Measurements from ENCODE around the gene LRRFIP1. TPM values are rescaled to one million over a fixed set of nuclear protein-coding genes. Genes with fewer than 3 reads are reported as not detected.
"Not testable (repeated sequence)": the region's sequence is repeated elsewhere in the genome, so short reads cannot be mapped to it uniquely, and the experiment has no call there.

Gene LRRFIP1
- total RNA-seq, 1 donor: 64.3 TPM

GRCh38 chr2:237680702-237681478 is 53.5 kb downstream of the LRRFIP1 start:
- no peak for TF ChIP-seq CTCF (IDR thresholded peaks at IDR 0.05; ENCODE audit: insufficient read depth, low read depth, low read length)
- no peak for DNase-seq (ENCODE audit: low read depth)

GRCh38 chr2:237682151-237682550 is 54.8 kb downstream of the LRRFIP1 start:
- H3K4me3 ChIP-seq (ENCODE audit: low read depth, low read length): no peak overlapping the region

More at GRCh38 chr2:237680702-237681478, 53.5 kb downstream of the LRRFIP1 start:
- no peak overlapping the region for H3K4me3 ChIP-seq (ENCODE audit: low read depth, low read length)

GRCh38 chr2:237682856-237683670 is 55.7 kb downstream of the LRRFIP1 start:
- TF ChIP-seq CTCF (IDR thresholded peaks at IDR 0.05; ENCODE audit: insufficient read depth, low read depth, low read length): no peak
- no peak for DNase-seq (ENCODE audit: low read depth)
- H3K4me3 ChIP-seq (ENCODE audit: low read depth, low read length): no peak overlapping the region

More at GRCh38 chr2:237682151-237682550, 54.8 kb downstream of the LRRFIP1 start:
- TF ChIP-seq CTCF (IDR thresholded peaks at IDR 0.05; ENCODE audit: insufficient read depth, low read depth, low read length): no peak
- no peak for DNase-seq (ENCODE audit: low read depth)

- TF ChIP-seq CTCF (IDR thresholded peaks at IDR 0.05; ENCODE audit: insufficient read depth, low read depth, low read length): peak; percentile 61
- peak; percentile 53 for DNase-seq (ENCODE audit: low read depth)
- H3K4me3 ChIP-seq (ENCODE audit: low read depth, low read length): no peak overlapping the region
Measured at GRCh38 chr2:237685408-237685807, 58.0 kb downstream of the LRRFIP1 start.

GRCh38 chr2:237686659-237687136 is 59.3 kb downstream of the LRRFIP1 start:
- no peak for DNase-seq (ENCODE audit: low read depth)
- TF ChIP-seq CTCF (IDR thresholded peaks at IDR 0.05; ENCODE audit: insufficient read depth, low read depth, low read length): peak; percentile 39
- H3K4me3 ChIP-seq (ENCODE audit: low read depth, low read length): no peak overlapping the region

GRCh38 chr2:237688081-237688480 is 60.7 kb downstream of the LRRFIP1 start:
- DNase-seq (ENCODE audit: low read depth): no peak
- TF ChIP-seq CTCF (IDR thresholded peaks at IDR 0.05; ENCODE audit: insufficient read depth, low read depth, low read length): no peak
- no peak overlapping the region for H3K4me3 ChIP-seq (ENCODE audit: low read depth, low read length)

- not testable (repeated sequence) for H3K4me3 ChIP-seq (ENCODE audit: low read depth, low read length); DNase-seq (ENCODE audit: low read depth)
Measured at GRCh38 chr2:237688541-237688940, 61.2 kb downstream of the LRRFIP1 start.
